GM19452 (cell line): ENCODE measurements around the gene MBD3L4.
"Not testable (repeated sequence)": the region's sequence is repeated elsewhere in the genome, so short reads cannot be mapped to it uniquely, and the experiment has no call there.

Source experiments
- ATAC-seq: cut with Tn5 transposase; IDR thresholded peaks from one replicate; pipeline ENCODE4 v1.9.1; 2021; ENCODE audit not compliant: unreplicated experiment

MBD3L4 gene

GRCh38 chr19:7040079-7040478, at the start of gene MBD3L4:
MBD3L4 (minus strand) TSS chr19:7040179; CDS start chr19:7040144, 35 bp downstream.
- not testable (repeated sequence) for ATAC-seq

DNA sequence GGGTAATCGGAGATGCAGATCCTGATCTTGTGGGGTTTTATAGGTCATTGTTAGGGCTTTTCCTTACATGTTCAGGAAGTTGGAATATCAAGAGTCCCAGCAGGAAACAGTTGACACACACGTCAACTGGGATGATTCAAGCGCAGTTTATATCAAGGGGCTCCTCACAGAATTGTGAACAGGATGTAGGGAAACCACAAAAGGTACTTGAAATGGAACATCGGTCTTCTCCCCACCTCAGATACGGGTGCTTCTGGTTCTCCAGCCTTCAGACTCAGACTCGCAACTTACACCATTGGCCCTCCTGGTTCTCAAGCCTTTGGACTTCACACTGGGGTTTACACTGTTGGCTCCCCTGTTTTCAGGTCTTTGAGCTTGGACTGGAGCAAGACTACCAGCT, 49.0 kb upstream of the MBD3L4 start:
- no peak for ATAC-seq

DNA sequence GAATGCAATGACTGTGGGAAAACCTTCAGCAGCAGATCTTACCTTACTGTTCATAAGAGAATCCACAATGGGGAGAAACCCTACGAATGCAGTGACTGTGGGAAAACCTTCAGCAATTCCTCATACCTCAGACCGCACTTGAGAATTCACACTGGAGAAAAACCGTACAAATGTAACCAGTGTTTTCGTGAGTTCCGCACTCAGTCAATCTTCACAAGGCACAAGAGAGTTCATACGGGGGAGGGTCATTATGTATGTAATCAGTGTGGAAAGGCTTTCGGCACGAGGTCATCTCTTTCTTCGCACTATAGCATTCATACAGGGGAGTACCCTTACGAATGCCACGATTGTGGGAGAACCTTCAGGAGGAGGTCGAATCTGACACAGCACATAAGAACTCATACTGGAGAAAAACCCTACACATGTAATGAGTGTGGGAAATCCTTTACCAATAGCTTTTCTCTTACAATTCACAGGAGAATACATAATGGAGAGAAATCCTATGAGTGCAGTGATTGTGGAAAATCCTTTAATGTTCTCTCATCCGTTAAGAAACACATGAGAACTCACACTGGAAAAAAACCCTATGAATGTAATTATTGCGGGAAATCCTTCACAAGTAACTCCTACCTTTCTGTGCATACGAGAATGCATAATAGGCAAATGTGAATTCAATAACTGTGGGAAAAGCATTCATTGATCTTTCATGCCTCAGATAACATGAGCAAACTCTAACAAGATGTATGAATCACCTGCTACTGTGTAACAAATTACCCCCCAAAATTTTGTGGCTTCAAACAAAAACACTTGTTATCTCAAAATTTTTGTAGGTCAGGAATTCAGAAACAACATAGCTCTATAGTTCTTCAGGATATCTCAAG, 43.3 kb upstream of the MBD3L4 start:
- ATAC-seq: no peak

DNA sequence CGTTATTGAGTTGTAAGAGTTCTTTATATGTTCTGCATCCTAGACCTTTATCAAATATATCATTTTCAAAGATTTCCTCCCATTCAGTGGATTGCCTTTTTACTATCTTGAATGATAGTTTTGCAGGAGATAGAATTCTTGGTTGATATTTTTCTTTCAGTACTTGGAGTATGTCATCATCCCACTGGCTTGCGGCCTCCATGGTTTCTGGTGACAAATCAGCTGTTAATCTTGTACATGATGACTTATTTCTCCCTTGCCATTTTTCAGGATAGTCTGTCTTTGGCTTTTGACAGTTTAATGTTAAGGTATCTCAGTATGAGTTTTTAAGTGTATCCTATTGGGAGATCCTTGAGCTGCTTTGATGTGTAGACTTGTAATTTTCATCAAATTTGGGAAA, 38.0 kb upstream of the MBD3L4 start:
- ATAC-seq: no peak

- no peak for ATAC-seq
These were observed 36.2 kb upstream of the MBD3L4 start for GRCh38 chr19:7076151-7076550.

GRCh38 chr19:7074705-7075282, 34.8 kb upstream of the MBD3L4 start:
- no peak for ATAC-seq

GRCh38 chr19:7072541-7072940, 32.6 kb upstream of the MBD3L4 start:
- ATAC-seq: no peak

DNA sequence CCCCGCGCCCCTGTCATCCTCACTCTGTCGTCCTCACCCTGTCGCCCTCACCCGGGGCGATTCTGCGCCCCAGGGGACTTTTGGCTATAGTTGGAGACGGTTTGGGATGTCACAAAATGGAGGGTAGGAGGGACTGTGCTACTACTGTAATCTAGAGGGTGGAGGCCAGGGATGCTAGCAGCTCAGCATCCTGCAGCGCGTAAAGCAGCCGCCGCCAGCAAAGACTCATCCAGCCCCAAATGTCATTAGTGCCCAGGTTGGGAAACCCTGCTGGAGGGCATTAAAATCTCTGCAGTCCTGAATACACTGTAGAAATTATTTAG, 29.9 kb upstream of the MBD3L4 start:
- ATAC-seq: no peak

DNA sequence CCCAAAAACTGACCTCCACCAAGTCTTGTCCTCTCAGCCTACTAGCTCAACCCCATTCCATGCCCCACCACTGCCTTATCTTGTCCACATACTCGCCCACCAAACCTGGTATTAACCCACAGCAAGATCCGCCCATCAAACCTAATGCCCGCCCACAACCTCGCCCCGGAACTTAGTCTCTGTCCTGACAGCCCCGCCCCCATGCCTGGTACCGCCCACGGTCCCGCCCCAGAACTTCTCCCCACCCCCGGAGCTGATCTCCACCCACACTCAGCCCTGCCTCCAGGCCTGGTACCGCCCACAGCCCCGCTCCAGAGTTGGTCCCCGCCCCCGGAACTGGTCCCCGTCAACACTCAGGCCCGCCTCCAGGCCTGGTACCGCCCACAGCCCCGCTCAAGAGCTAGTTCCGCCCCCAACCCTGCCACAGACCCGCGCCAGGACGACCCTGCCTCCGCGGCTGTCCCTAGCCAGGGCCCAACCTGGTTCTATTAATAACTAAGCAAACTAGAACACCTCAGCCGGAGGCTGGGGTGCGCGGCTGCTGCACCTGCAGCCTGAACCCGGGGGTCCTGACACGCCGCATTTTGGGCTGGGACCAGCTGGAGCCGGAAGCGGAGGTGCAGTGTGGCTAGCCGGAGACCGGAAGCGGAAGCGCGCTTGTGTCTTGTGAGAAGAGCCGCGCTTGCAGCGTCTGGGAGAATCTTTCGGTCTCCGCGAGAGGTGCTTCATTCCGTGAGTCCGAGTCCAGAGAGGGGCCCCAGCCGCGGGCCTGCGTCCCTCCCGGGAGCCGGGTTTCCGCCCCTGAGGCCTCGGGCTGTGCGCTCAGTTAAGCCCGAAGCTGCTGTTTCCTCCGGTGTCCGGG, 29.3 kb upstream of the MBD3L4 start, which contains the start of gene ZNF557:
Gene ZNF557, plus strand, starts transcription at position 662 of the 862 bp plus-strand sequence. CDS start 5,372 bp downstream, outside the sequence.
- ATAC-seq: peak; percentile 89

GRCh38 chr19:7068599-7068998, 28.6 kb upstream of the MBD3L4 start:
- no peak for ATAC-seq

DNA sequence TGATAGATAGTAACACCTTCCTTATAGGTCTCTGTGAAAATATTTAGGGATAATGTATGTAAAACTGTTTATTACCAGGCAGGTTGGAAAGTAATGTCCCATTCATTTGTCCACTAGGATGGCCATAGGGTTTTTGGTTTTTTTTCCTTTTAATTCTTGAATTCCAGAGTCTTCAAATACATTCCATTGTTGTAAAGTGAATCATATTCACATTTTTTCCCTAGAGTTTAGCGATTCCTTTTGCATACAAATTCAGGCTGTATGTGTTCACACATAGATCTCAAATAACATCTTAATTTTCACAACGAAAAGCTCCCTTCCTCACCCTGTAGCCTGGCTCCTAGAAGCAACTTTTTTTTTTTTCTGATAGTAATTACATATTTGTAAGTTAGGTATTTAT, 27.7 kb upstream of the MBD3L4 start:
- ATAC-seq: no peak

- not testable (repeated sequence) for ATAC-seq
These were observed 27.1 kb upstream of the MBD3L4 start for GRCh38 chr19:7067122-7067521.

- no peak for ATAC-seq
These were observed 23.9 kb upstream of the MBD3L4 start for GRCh38 chr19:7063764-7064418.

DNA sequence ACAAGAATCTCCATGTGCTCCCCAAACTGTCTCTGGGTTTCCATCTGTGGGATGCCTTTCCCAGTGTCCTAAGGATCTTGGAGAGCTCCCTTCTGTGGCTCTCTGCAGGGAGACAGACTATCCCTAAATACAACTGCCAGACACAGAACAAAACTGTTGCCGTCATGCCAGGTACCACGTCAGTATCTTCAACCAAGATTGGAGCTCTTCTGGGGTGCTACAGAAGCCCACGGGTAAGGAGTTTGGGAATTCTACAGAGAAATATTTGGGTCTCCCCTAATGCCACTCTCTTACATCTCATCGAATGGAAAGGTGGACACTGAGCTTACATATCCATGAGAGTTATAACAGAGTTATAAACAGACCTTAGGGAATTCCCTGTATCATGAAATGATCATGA, 23.4 kb upstream of the MBD3L4 start:
- ATAC-seq: no peak

GRCh38 chr19:7059977-7060376, 20.0 kb upstream of the MBD3L4 start:
- ATAC-seq: not testable (repeated sequence)

DNA sequence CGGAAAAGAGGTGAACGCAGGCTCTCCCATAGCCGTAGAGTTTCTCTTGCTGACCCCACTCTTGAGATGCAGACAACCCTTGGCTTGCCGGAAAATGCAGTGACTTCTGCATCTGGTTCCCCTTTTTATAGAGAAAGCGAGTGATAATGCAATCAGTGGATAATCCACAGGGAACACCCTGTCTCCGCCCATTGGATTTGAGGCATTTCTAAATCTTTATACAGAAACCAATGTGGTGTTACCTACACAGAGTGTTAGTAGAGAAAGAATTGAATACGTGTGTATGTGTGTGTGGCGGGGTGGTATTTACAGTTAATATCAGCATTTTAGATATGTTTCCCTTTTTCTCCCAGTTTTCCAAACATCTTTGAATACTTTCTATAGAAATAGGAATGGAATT, 18.6 kb upstream of the MBD3L4 start, which contains the start of gene MBD3L3:
Gene MBD3L3, minus strand, starts transcription at position 101 of the 400 bp plus-strand sequence. Its CDS starts 71 bp downstream, at position 30.
- ATAC-seq: not testable (repeated sequence)

GRCh38 chr19:7056371-7056770, 16.4 kb upstream of the MBD3L4 start:
- not testable (repeated sequence) for ATAC-seq

GRCh38 chr19:7055679-7056078, 15.7 kb upstream of the MBD3L4 start:
- not testable (repeated sequence) for ATAC-seq

GRCh38 chr19:7054635-7055368, 14.8 kb upstream of the MBD3L4 start:
- ATAC-seq: not testable (repeated sequence)

DNA sequence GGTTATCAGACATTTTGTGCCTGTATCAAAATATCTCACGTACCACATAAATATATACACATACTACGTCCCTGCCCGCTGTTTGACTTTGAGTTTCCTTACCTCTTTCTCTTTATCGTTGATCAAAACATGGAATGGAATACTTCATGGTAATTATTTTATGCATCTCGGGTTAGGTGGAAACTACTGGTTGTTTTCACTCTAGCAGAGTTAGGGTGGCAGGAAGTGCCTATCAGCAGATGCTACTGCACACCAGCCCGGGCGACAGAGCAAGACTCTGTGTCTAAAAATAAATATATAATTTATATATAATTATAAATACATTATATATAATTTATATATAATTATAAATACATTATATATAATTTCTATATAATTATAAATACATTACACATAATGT, 12.9 kb upstream of the MBD3L4 start:
- not testable (repeated sequence) for ATAC-seq
